Spleen (tissue), 11 donors: ENCODE data around the gene RAB7A. TPM values are rescaled to one million over a fixed set of nuclear protein-coding genes. Genes with fewer than 3 reads are reported as not detected.

Experiments used
- DNase-seq: peaks from one replicate; pipeline ENCODE4 v3.0.0-alpha.2; 2020
- H3K27ac ChIP-seq, 8 donors: fragments of 200-600 bp; sonication (generic) in 7 of 8; 1 replicate in 4 of 8; 2 replicates in 4 of 8; pipeline versions ENCODE4 v1.5.0 to v1.8.0; 2016 to 2021; ENCODE audit warnings: inconsistent platforms in 4 of 8, mild to moderate bottlenecking in 4 of 8, moderate library complexity in 1 of 8
- H3K27me3 ChIP-seq, 7 donors: fragments of 200-600 bp; sonication (generic) in 6 of 7; replicated peaks in 1 of 7; 1 replicate in 4 of 7; 2 replicates in 3 of 7; pipeline versions ENCODE4 v1.5.0 to v1.8.0; 2016 to 2021; ENCODE audit warnings: inconsistent platforms in 3 of 7, mild to moderate bottlenecking in 1 of 7
- H3K36me3 ChIP-seq, 6 donors: fragments of 200-600 bp; sonication (generic) in 5 of 6; 1 replicate in 4 of 6; 2 replicates in 2 of 6; pipeline versions ENCODE4 v1.5.0 to v1.8.0; 2016 to 2021; ENCODE audit warnings: inconsistent platforms in 2 of 6
- H3K4me1 ChIP-seq, 6 donors: fragments of 200-600 bp; sonication (generic) in 5 of 6; 1 replicate in 3 of 6; 2 replicates in 3 of 6; pipeline versions ENCODE4 v1.5.0 to v1.8.0; 2016 to 2021; ENCODE audit warnings: inconsistent platforms in 3 of 6
- H3K4me3 ChIP-seq, 8 donors: fragments of 200-600 bp; sonication (generic) in 7 of 8; 1 replicate in 4 of 8; 2 replicates in 4 of 8; pipeline versions ENCODE4 v1.5.0 to v1.8.0; 2016 to 2021; ENCODE audit warnings: inconsistent platforms in 4 of 8, mild to moderate bottlenecking in 4 of 8, moderate library complexity in 2 of 8
- H3K9me3 ChIP-seq, 8 donors: fragments of 200-600 bp; sonication (generic) in 7 of 8; 1 replicate in 4 of 8; 2 replicates in 4 of 8; pipeline versions ENCODE4 v1.5.0 to v1.8.0; 2016 to 2021; ENCODE audit warnings: inconsistent platforms in 4 of 8
- POLR2A ChIP-seq, 3 donors: fragments of 450-650 bp; IDR thresholded peaks; one replicate each; pipeline ENCODE4 v1.5.1; 2017; ENCODE audit warnings: antibody characterized with exemption in 3 of 3, mild to moderate bottlenecking in 1 of 3
- POLR2AphosphoS5 ChIP-seq, 3 donors: sonication (generic); formaldehyde crosslinking; IDR thresholded peaks; one replicate each; pipeline ENCODE4 v1.5.1; 2017; ENCODE audit warnings: antibody characterized with exemption in 3 of 3
- WGBS, 5 donors: extraction: QIAGEN DNeasy Blood & Tissue Kit in 3 of 5; methylation state at CpG; one replicate each; pipeline versions ENCODE4 v1.1.5 to v1.1.7; 2013 to 2018; 5-methylcytosine and 5-hydroxymethylcytosine counted together
- intact Hi-C: fragments of 100-400 bp; cut with DNase I; formaldehyde crosslinking; loops from one replicate; pipeline ENCODE4 v1.15.0; 2023; ENCODE audit warnings: low total_unique reads
- polyA plus RNA-seq, 3 donors: library from polyadenylated mRNA; stranded (reverse); fragments of 200-250 nt; gene quantifications; one replicate each; pipeline ENCODE4 v1.2.1, GENCODE V29; 2013
- total RNA-seq, 7 donors: library from RNA; depleted of rRNA in 3 of 7; stranded (reverse); fragments of >200 nt in 3 of 7; fragmentation: NEBNext Ultra II Directional in 4 of 7; extraction: Animal tissue kit (Norgen Biotek cat#: 25700) in 4 of 7; gene quantifications; one replicate each; pipeline versions ENCODE4 v1.1.0 to v1.2.1, GENCODE V29; 2016 to 2021
- TF ChIP-seq, protein P1 (sequence below), 11 experiments: fragments of 200-600 bp in 7 of 11; fragments of 450-650 bp in 4 of 11; sonication (generic) in 4 of 11; IDR thresholded peaks in 8 of 11; conservative IDR thresholded peaks in 3 of 11; 1 replicate in 7 of 11; 2 replicates in 4 of 11; pipeline versions ENCODE4 v1.4.0 to v1.8.0; 2016 to 2021; ENCODE audit warnings: antibody characterized with exemption in 11 of 11, inconsistent platforms in 4 of 11, mild to moderate bottlenecking in 1 of 11
- donor health status: healthy with polysubstance abuse.
- donor health status: DM: no; HTN: no; CAD: no; lungs with moderate emphysema.
- donor health status: DM: no; HTN: no; CAD: no.
- donor health status: Bipolar disorder and iron deficiency.
- donor health status: healthy.
- donor health status: DM: no; HTN: no; CAD: no.
- donor health status: DM: yes; HTN: yes; CAD: no.

The RAB7A gene
- total and polyA plus RNA-seq, 10 donors = 82.3 to 227 (median 150) TPM

DNA sequence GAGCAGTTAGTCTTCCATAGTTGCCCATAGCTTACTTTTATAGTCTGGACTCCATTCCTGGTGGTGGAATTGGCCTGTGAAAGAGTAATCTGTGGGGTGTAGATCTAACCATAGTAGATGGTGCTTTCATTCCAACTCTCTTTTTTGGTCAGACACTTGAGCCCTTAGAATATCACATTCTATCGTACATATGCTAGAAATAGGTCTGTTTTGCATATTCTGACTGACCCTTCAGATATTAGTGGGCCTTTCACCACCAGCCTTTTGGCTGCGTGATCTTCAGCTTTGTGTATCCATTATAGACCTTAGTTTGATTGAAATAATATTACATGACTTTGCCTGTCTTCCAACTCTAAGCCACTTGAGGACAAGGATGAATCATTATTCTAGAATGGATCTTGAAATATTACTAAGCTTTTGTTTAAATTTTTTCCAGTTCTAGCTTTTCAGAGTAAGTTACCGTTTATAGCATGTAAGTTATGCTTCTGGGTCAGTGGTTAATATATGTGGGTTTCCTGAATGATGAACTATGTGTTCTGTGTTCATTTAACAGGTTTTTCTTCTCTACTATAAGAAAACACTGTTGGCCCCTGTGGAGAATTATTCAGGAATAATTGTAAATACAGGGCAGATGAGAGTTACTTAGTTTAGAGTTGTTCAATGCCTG, 8.7 kb downstream of the RAB7A start:
- peaks cover 40 to 99% (median 80%) of the 10 kb centered on the region in 6 donors for H3K4me1 ChIP-seq
- H3K36me3 ChIP-seq = peaks cover 0 to 46% (median 2%) of the 10 kb centered on the region in 6 donors
- no peaks in the 10 kb centered on the region for H3K9me3 ChIP-seq
- TF ChIP-seq POLR2A (IDR thresholded peaks at IDR 0.05) (no peak), POLR2AphosphoS5 (IDR thresholded peaks at IDR 0.05) (no peak)
- TF ChIP-seq, protein P1, sequence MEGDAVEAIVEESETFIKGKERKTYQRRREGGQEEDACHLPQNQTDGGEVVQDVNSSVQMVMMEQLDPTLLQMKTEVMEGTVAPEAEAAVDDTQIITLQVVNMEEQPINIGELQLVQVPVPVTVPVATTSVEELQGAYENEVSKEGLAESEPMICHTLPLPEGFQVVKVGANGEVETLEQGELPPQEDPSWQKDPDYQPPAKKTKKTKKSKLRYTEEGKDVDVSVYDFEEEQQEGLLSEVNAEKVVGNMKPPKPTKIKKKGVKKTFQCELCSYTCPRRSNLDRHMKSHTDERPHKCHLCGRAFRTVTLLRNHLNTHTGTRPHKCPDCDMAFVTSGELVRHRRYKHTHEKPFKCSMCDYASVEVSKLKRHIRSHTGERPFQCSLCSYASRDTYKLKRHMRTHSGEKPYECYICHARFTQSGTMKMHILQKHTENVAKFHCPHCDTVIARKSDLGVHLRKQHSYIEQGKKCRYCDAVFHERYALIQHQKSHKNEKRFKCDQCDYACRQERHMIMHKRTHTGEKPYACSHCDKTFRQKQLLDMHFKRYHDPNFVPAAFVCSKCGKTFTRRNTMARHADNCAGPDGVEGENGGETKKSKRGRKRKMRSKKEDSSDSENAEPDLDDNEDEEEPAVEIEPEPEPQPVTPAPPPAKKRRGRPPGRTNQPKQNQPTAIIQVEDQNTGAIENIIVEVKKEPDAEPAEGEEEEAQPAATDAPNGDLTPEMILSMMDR (IDR thresholded peaks at IDR 0.05 in 8 of 11, conservative IDR thresholded peaks at IDR 0.05 in 3 of 11) = no peak
- no peak overlapping the region for H3K4me3 ChIP-seq
- 62 to 76% (median 68%) methylated on average over 3 of the region's 3 CpGs for WGBS, 5 donors
- intact Hi-C loops = no loop called here
- no peak for DNase-seq
- peak overlapping the region in 1 of 8 donors; percentile 39 for H3K27ac ChIP-seq
- H3K27me3 ChIP-seq = no peaks in the 10 kb centered on the region

DNA sequence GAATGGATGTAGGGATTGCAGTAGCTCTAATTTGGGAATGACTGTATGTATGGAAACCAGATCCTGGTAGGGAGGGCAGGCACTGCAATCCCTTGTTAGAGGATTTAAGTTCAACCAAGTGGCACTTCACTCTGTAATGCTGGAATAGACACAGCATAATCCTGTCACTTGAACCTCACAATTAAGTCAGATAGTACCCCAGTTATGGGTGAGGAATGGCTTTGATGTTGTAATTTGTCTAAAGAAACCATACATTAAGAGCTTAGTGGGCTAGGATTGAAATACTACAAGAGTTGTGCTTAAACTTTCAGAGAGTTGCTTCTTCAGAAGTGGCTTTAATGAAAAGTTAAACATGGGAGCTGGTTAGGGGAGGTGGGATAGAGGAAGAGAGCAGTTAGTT, 9.3 kb downstream of the RAB7A start:
- no peaks in the 10 kb centered on the region for H3K27me3 ChIP-seq
- peaks cover 36 to 99% (median 77%) of the 10 kb centered on the region in 6 donors for H3K4me1 ChIP-seq
- peaks cover 0 to 52% (median 2%) of the 10 kb centered on the region in 6 donors for H3K36me3 ChIP-seq
- intact Hi-C loops = no loop called here
- peak overlapping the region in 3 of 8 donors; percentile 1 to 39 (median 14) for H3K27ac ChIP-seq
- no peak for DNase-seq
- no peak for TF ChIP-seq POLR2A (IDR thresholded peaks at IDR 0.05)
- no peak for TF ChIP-seq POLR2AphosphoS5 (IDR thresholded peaks at IDR 0.05)
- TF ChIP-seq, protein P1 (IDR thresholded peaks at IDR 0.05 in 8 of 11, conservative IDR thresholded peaks at IDR 0.05 in 3 of 11) = no peak
- no peak overlapping the region for H3K4me3 ChIP-seq
- no peaks in the 10 kb centered on the region for H3K9me3 ChIP-seq

DNA sequence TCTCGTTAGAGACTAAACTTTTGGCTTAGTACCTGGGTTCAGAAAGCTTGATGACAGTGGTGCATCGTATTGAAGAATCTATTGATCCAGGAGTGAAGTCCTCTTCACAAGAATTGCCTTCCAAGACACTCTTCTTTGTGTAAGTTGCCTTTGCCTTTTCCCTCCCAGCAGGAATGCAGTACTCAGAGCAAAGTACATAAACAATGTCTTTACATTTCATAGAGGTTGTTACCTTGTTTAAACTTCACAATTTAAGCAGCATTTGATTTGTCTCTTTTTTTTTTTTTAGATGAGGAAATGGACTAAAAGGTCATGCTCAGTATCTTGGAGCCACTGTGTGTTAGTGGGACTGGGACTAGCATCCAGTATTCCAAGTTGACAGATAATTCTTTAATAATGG, 9.9 kb downstream of the RAB7A start:
- peaks cover 0 to 52% (median 2%) of the 10 kb centered on the region in 6 donors for H3K36me3 ChIP-seq
- no peaks in the 10 kb centered on the region for H3K27me3 ChIP-seq
- intact Hi-C loops = no loop called here
- H3K27ac ChIP-seq = peak overlapping the region in 2 of 8 donors; percentile 1 to 39
- no peaks in the 10 kb centered on the region for H3K9me3 ChIP-seq
- H3K4me1 ChIP-seq = peaks cover 31 to 99% (median 71%) of the 10 kb centered on the region in 6 donors
- no peak for TF ChIP-seq POLR2A (IDR thresholded peaks at IDR 0.05)
- no peak overlapping the region for H3K4me3 ChIP-seq
- DNase-seq = no peak
- WGBS, 5 donors = 67 to 85% (median 76%) methylated on average over 2 of the region's 2 CpGs

DNA sequence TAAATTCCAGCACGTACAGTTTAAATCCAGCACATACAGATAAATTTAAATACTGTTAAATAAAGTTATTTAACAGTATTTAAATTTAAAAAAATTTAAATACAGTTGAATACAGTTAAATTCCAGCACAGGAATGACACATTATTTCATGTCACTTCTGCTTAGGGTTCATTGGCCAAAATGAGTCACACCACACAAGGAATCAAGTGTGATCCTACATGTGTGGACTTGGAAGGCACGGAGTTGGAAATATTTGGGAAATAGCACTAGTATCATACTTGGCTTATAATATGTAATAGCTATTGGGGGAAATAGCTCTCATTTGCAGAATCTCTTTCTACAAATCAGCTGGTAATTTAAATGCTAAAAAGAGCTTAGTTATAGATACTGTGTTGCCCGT, 10.6 kb downstream of the RAB7A start:
- intact Hi-C loops = no loop called here

More for the DNA sequence above, 10.6 kb downstream of the RAB7A start:
- peaks cover 27 to 99% (median 67%) of the 10 kb centered on the region in 6 donors for H3K4me1 ChIP-seq
- DNase-seq = no peak
- H3K36me3 ChIP-seq = peaks cover 0 to 56% (median 3%) of the 10 kb centered on the region in 6 donors
- no peaks in the 10 kb centered on the region for H3K9me3 ChIP-seq
- 86 to 94% (median 88%) methylated on average over 3 of the region's 3 CpGs for WGBS, 5 donors
- peak overlapping the region in 1 of 8 donors; percentile 1 for H3K27ac ChIP-seq
- H3K4me3 ChIP-seq = no peak overlapping the region
- TF ChIP-seq, protein P1 (IDR thresholded peaks at IDR 0.05 in 8 of 11, conservative IDR thresholded peaks at IDR 0.05 in 3 of 11) = no peak
- no peak for TF ChIP-seq POLR2A (IDR thresholded peaks at IDR 0.05)
- TF ChIP-seq POLR2AphosphoS5 (IDR thresholded peaks at IDR 0.05) = no peak
- no peaks in the 10 kb centered on the region for H3K27me3 ChIP-seq
